Mesendoderm (in vitro differentiated cells): Measurements from ENCODE around the gene ZBTB7C.

Experiments
- DNase-seq: peaks from one replicate; pipeline ENCODE4 v3.0.0; 2013
- H2AK5ac ChIP-seq: 2 replicates; pipeline ENCODE4 v1.6.1; 2013; ENCODE audit warnings: low read length, inconsistent platforms
- H2BK120ac ChIP-seq: 2 replicates; pipeline ENCODE4 v1.6.1; 2013; ENCODE audit warnings: low read depth, mild to moderate bottlenecking, low read length, moderate library complexity, mixed read lengths
- H2BK15ac ChIP-seq: replicated peaks from 2 replicates; pipeline ENCODE4 v1.6.1; 2013; ENCODE audit warnings: low read depth, mild to moderate bottlenecking, moderate library complexity
- H2BK5ac ChIP-seq: 2 replicates; pipeline ENCODE4 v1.6.1; 2013; ENCODE audit warnings: low read length, inconsistent platforms
- H3K18ac ChIP-seq: 2 replicates; pipeline ENCODE4 v1.6.1; 2013; ENCODE audit warnings: mild to moderate bottlenecking, low read length, mixed read lengths
- H3K23ac ChIP-seq: one replicate; pipeline ENCODE4 v1.6.1; 2013; ENCODE audit warnings: low read length
- H3K27ac ChIP-seq: 2 replicates; pipeline ENCODE4 v1.5.1; 2013; ENCODE audit warnings: low read depth, mild to moderate bottlenecking, inconsistent platforms, low read length, moderate library complexity
- H3K27me3 ChIP-seq: 2 replicates; pipeline ENCODE4 v1.6.1; 2013; ENCODE audit warnings: low read length, control low read depth, mild to moderate bottlenecking, inconsistent platforms; ENCODE audit not compliant: insufficient read depth, poor library complexity
- H3K36me3 ChIP-seq: 2 replicates; pipeline ENCODE4 v1.6.1; 2013; ENCODE audit warnings: low read length, inconsistent platforms; ENCODE audit not compliant: control insufficient read depth, insufficient read depth
- H3K4ac ChIP-seq: one replicate; pipeline ENCODE4 v1.6.1; 2013; ENCODE audit warnings: low read depth, mild to moderate bottlenecking, low read length, moderate library complexity
- H3K4me1 ChIP-seq: 2 replicates; pipeline ENCODE4 v1.6.1; 2013; ENCODE audit warnings: low read depth, low read length, inconsistent platforms; ENCODE audit not compliant: control insufficient read depth
- H3K4me2 ChIP-seq: 2 replicates; pipeline ENCODE4 v1.6.1; 2013; ENCODE audit warnings: low read length
- H3K4me3 ChIP-seq: 2 replicates; pipeline ENCODE4 v1.5.1; 2013; ENCODE audit warnings: mild to moderate bottlenecking, low read length
- H3K56ac ChIP-seq: one replicate; pipeline ENCODE4 v1.6.1; 2013; ENCODE audit warnings: low read length
- H3K79me1 ChIP-seq: 2 replicates; pipeline ENCODE4 v1.6.1; 2013; ENCODE audit warnings: low read length, inconsistent platforms
- H3K79me2 ChIP-seq: 2 replicates; pipeline ENCODE4 v1.6.1; 2013; ENCODE audit warnings: mild to moderate bottlenecking, low read length; ENCODE audit not compliant: control insufficient read depth, insufficient read depth
- H3K9ac ChIP-seq: 2 replicates; pipeline ENCODE4 v1.6.1; 2013; ENCODE audit warnings: low read length, inconsistent platforms
- H4K5ac ChIP-seq: one replicate; pipeline ENCODE4 v1.6.1; 2013; ENCODE audit warnings: low read length
- H4K8ac ChIP-seq: one replicate; pipeline ENCODE4 v1.6.1; 2013; ENCODE audit warnings: low read depth, mild to moderate bottlenecking, control low read depth, low read length, moderate library complexity
- WGBS: extraction: QIAGEN DNeasy Blood & Tissue Kit; methylation state at CpG from one replicate; pipeline ENCODE4 v1.1.7; 2013; ENCODE audit warnings: low lambda C conversion rate, missing lambda C conversion rate; ENCODE audit not compliant: insufficient coverage; ENCODE audit errors: extremely low coverage; 5-methylcytosine and 5-hydroxymethylcytosine counted together

The ZBTB7C gene

GRCh38 chr18:48006415-48007175, 402.6 kb downstream of the ZBTB7C start:
- H3K56ac ChIP-seq, result peak overlapping the region; percentile 18
- H3K23ac ChIP-seq, result no peak overlapping the region
- H3K4me2 ChIP-seq, result no peak overlapping the region
- H3K18ac ChIP-seq, result no peak overlapping the region
- H3K27ac ChIP-seq, result no peak overlapping the region
- no peak overlapping the region for H3K4ac ChIP-seq
- H2BK120ac ChIP-seq, result no peak overlapping the region
- no peaks in the 10 kb centered on the region for H3K79me1 ChIP-seq
- no peaks in the 10 kb centered on the region for H3K27me3 ChIP-seq
- no peak overlapping the region for H3K9ac ChIP-seq
- H3K4me3 ChIP-seq, result no peak overlapping the region
- H2AK5ac ChIP-seq, result no peak overlapping the region
- H4K8ac ChIP-seq, result no peak overlapping the region
- no peaks in the 10 kb centered on the region for H3K79me2 ChIP-seq
- H3K36me3 ChIP-seq, result no peaks in the 10 kb centered on the region
- WGBS, result no CpG with 5 or more reads among the region's 12 CpGs
- H3K4me1 ChIP-seq, result peaks cover 4% of the 10 kb centered on the region
- H4K5ac ChIP-seq, result no peak overlapping the region
- H2BK5ac ChIP-seq, result no peak overlapping the region
- no peak for DNase-seq
- H2BK15ac ChIP-seq, result no peak overlapping the region

GRCh38 chr18:48004577-48004976, 404.6 kb downstream of the ZBTB7C start:
- H3K79me2 ChIP-seq, result no peaks in the 10 kb centered on the region
- H3K18ac ChIP-seq, result no peak overlapping the region
- no peak overlapping the region for H3K4me2 ChIP-seq
- H2BK120ac ChIP-seq, result no peak overlapping the region
- H4K8ac ChIP-seq, result no peak overlapping the region
- H3K79me1 ChIP-seq, result no peaks in the 10 kb centered on the region
- no peak overlapping the region for H3K23ac ChIP-seq
- H3K9ac ChIP-seq, result no peak overlapping the region
- H2BK15ac ChIP-seq, result no peak overlapping the region
- WGBS, result no CpG with 5 or more reads among the region's 2 CpGs
- no peak overlapping the region for H3K56ac ChIP-seq
- H3K4me3 ChIP-seq, result no peak overlapping the region
- H3K4me1 ChIP-seq, result peaks cover 4% of the 10 kb centered on the region
- no peaks in the 10 kb centered on the region for H3K36me3 ChIP-seq
- no peaks in the 10 kb centered on the region for H3K27me3 ChIP-seq
- no peak overlapping the region for H2AK5ac ChIP-seq
- no peak for DNase-seq
- no peak overlapping the region for H3K27ac ChIP-seq
- no peak overlapping the region for H2BK5ac ChIP-seq
- H4K5ac ChIP-seq, result no peak overlapping the region
- H3K4ac ChIP-seq, result no peak overlapping the region

GRCh38 chr18:48003426-48004349, 405.5 kb downstream of the ZBTB7C start:
- Histone ChIP-seq H3K4me1 (peaks cover 3% of the 10 kb centered on the region), H4K8ac (no peak overlapping the region), H3K79me1 (no peaks in the 10 kb centered on the region), H3K36me3 (no peaks in the 10 kb centered on the region), H3K56ac (peak overlapping the region; percentile 6), H3K27me3 (no peaks in the 10 kb centered on the region), H3K18ac (no peak overlapping the region), H4K5ac (no peak overlapping the region), H3K9ac (no peak overlapping the region), H3K79me2 (no peaks in the 10 kb centered on the region), H3K27ac (no peak overlapping the region), H2BK15ac (no peak overlapping the region), H3K4me2 (no peak overlapping the region), H3K4ac (no peak overlapping the region), H2BK120ac (no peak overlapping the region), H2BK5ac (no peak overlapping the region), H2AK5ac (no peak overlapping the region), H3K23ac (no peak overlapping the region), H3K4me3 (no peak overlapping the region)
- peak; percentile 56 for DNase-seq
- no CpG with 5 or more reads among the region's 10 CpGs for WGBS

- Histone ChIP-seq H3K9ac (no peak overlapping the region), H3K4me1 (peaks cover 3% of the 10 kb centered on the region), H3K4ac (no peak overlapping the region), H3K79me2 (no peaks in the 10 kb centered on the region), H2BK120ac (no peak overlapping the region), H3K23ac (no peak overlapping the region), H3K18ac (no peak overlapping the region), H3K27ac (no peak overlapping the region), H2BK5ac (no peak overlapping the region), H3K27me3 (no peaks in the 10 kb centered on the region), H4K8ac (no peak overlapping the region), H2BK15ac (no peak overlapping the region), H3K4me2 (no peak overlapping the region), H4K5ac (no peak overlapping the region), H3K56ac (peak overlapping the region; percentile 17), H3K4me3 (no peak overlapping the region), H3K36me3 (no peaks in the 10 kb centered on the region), H2AK5ac (no peak overlapping the region), H3K79me1 (no peaks in the 10 kb centered on the region)
- peak; percentile 92 for DNase-seq
- WGBS, result no CpG with 5 or more reads among the region's 5 CpGs
Observed at GRCh38 chr18:48002933-48003365, 406.2 kb downstream of the ZBTB7C start.

GRCh38 chr18:48000701-48001100, 408.5 kb downstream of the ZBTB7C start:
- Histone ChIP-seq H2BK15ac (no peak overlapping the region), H3K36me3 (no peaks in the 10 kb centered on the region), H2BK120ac (no peak overlapping the region), H3K27me3 (no peaks in the 10 kb centered on the region), H2AK5ac (no peak overlapping the region), H3K9ac (no peak overlapping the region), H3K56ac (no peak overlapping the region), H3K79me2 (no peaks in the 10 kb centered on the region), H3K27ac (no peak overlapping the region), H3K4ac (no peak overlapping the region), H3K4me2 (no peak overlapping the region), H4K8ac (no peak overlapping the region), H4K5ac (no peak overlapping the region), H3K18ac (no peak overlapping the region), H3K79me1 (no peaks in the 10 kb centered on the region), H3K4me3 (no peak overlapping the region), H3K4me1 (no peaks in the 10 kb centered on the region), H2BK5ac (no peak overlapping the region), H3K23ac (no peak overlapping the region)
- WGBS, result no CpG with 5 or more reads among the region's 4 CpGs
- no peak for DNase-seq
